ENCODE measurements around the gene RIMKLB.

- TF ChIP-seq, protein P1, sequence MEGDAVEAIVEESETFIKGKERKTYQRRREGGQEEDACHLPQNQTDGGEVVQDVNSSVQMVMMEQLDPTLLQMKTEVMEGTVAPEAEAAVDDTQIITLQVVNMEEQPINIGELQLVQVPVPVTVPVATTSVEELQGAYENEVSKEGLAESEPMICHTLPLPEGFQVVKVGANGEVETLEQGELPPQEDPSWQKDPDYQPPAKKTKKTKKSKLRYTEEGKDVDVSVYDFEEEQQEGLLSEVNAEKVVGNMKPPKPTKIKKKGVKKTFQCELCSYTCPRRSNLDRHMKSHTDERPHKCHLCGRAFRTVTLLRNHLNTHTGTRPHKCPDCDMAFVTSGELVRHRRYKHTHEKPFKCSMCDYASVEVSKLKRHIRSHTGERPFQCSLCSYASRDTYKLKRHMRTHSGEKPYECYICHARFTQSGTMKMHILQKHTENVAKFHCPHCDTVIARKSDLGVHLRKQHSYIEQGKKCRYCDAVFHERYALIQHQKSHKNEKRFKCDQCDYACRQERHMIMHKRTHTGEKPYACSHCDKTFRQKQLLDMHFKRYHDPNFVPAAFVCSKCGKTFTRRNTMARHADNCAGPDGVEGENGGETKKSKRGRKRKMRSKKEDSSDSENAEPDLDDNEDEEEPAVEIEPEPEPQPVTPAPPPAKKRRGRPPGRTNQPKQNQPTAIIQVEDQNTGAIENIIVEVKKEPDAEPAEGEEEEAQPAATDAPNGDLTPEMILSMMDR (IDR thresholded peaks at IDR 0.05 in 2 of 3, conservative IDR thresholded peaks at IDR 0.05 in 1 of 3; ENCODE audit: control insufficient read depth in 2 of 3, extremely low read depth in 1 of 3, insufficient read depth in 1 of 3, low read depth in 3 of 3, low read length in 3 of 3) = no peak
- TF ChIP-seq POLR2AphosphoS5 (IDR thresholded peaks at IDR 0.05; ENCODE audit: low read length) (no peak), ZNF24 (IDR thresholded peaks at IDR 0.05) (no peak), POLR2A (IDR thresholded peaks at IDR 0.05; ENCODE audit: low read depth, low read length) (no peak), CHD2 (IDR thresholded peaks at IDR 0.05; ENCODE audit: borderline replicate concordance, low read depth, low read length) (no peak), YY1 (IDR thresholded peaks at IDR 0.05; ENCODE audit: low read depth, low read length) (no peak), CBFB (IDR thresholded peaks at IDR 0.05; ENCODE audit: low read depth) (no peak), SMC3 (IDR thresholded peaks at IDR 0.05; ENCODE audit: borderline replicate concordance, low read length) (no peak), IKZF2 (IDR thresholded peaks at IDR 0.05) (no peak)
These were observed 20.4 kb upstream of the RIMKLB start for GRCh38 chr12:8677362-8677761.
